Measurements from ENCODE around the gene MRPL17. TPM values are rescaled to one million over a fixed set of nuclear protein-coding genes. Genes with fewer than 3 reads are reported as not detected.

Gene MRPL17
- total RNA-seq, 1 experiment from 2014 or later, result 75.0 TPM

DNA sequence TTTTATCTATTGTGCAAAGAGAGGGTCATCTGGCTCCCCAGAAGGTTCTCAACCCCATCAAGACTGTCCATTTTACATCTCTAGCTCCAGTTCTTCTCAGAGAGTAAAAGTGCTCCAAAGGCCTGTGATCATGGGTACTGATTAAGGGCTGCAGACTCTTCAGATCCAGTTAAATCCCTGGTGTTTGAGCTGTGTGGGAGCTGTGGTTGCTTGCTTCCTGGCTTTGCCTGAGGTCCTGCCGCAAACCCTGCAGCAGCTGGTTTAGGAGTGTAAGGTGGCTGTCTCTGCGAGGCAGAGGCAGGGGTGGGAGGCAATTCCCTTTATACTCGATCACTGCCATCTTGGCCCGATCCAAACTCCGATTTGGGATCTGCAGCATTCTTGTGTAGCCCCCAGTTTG, 1.2 kb downstream of the MRPL17 start:
- ATAC-seq (no peak), DNase-seq (ENCODE audit: low read depth, low spot score) (no peak)
- H2AFZ ChIP-seq (ENCODE audit: low read depth, low read length, poor library complexity, severe bottlenecking), result no peak overlapping the region
- H3K9me3 ChIP-seq (ENCODE audit: control insufficient read depth in 1 of 2, insufficient read depth in 1 of 2, low read depth in 1 of 2, low read length in 2 of 2), result no peaks in the 10 kb centered on the region
- H3K4me2 ChIP-seq (ENCODE audit: low read length), result peak overlapping the region; percentile 94
- ChIA-PET POLR2A (no interaction called here), RAD21 (ENCODE audit: low non-redundant PET in 1 of 2, low total read pairs in 2 of 2, uncharacterized antibody in 2 of 2, unreplicated experiment in 2 of 2) (no interaction called here), CTCF (no interaction called here)
- peaks cover 13 to 14% of the 10 kb centered on the region in 2 experiments for H3K36me3 ChIP-seq (ENCODE audit: control insufficient read depth in 1 of 2, insufficient read depth in 2 of 2, low read length in 2 of 2)
- H3K27me3 ChIP-seq (ENCODE audit: insufficient read depth, low read length), result no peaks in the 10 kb centered on the region
- intact Hi-C loops (cut with micrococcal nuclease), result loop anchor here (2.0 kb wide), 1 partner anchor 77 kb away; no protein-coding TSS in a partner anchor
- H3K27ac ChIP-seq (ENCODE audit: low read depth, low read length), result no peak overlapping the region; the same call in 1 of the 2 replicates
- no TSS peak for BruUV-seq (replicated peaks)
- H3K4me3 ChIP-seq (replicated peaks in 1 of 2; ENCODE audit: low read depth in 1 of 2, low read length in 2 of 2), result peak overlapping the region; percentile 71 to 92
- peaks cover 7 to 15% of the 10 kb centered on the region in 2 experiments; a peak in 3 of 4 replicates for H3K4me1 ChIP-seq (ENCODE audit: control insufficient read depth in 1 of 2, insufficient read depth in 2 of 2, low read length in 2 of 2)
- H3K9ac ChIP-seq (ENCODE audit: low read length), result peak overlapping the region; percentile 98
- peaks cover 26% of the 10 kb centered on the region for H3K79me2 ChIP-seq (ENCODE audit: insufficient read depth, low read length)
- H4K20me1 ChIP-seq (ENCODE audit: insufficient read depth), result no peaks in the 10 kb centered on the region
- TF ChIP-seq EZH2 (IDR thresholded peaks at IDR 0.05), result no peak
- TF ChIP-seq POLR2AphosphoS5 (IDR thresholded peaks at IDR 0.05; ENCODE audit: low read depth, low read length), result no peak
- no peak for TF ChIP-seq SRF (IDR thresholded peaks at IDR 0.05; ENCODE audit: low read depth)
- TF ChIP-seq TCF7L2 (IDR thresholded peaks at IDR 0.05; ENCODE audit: borderline replicate concordance, extremely low read depth, insufficient read depth, insufficient read length), result no peak
- TF ChIP-seq, protein P1, sequence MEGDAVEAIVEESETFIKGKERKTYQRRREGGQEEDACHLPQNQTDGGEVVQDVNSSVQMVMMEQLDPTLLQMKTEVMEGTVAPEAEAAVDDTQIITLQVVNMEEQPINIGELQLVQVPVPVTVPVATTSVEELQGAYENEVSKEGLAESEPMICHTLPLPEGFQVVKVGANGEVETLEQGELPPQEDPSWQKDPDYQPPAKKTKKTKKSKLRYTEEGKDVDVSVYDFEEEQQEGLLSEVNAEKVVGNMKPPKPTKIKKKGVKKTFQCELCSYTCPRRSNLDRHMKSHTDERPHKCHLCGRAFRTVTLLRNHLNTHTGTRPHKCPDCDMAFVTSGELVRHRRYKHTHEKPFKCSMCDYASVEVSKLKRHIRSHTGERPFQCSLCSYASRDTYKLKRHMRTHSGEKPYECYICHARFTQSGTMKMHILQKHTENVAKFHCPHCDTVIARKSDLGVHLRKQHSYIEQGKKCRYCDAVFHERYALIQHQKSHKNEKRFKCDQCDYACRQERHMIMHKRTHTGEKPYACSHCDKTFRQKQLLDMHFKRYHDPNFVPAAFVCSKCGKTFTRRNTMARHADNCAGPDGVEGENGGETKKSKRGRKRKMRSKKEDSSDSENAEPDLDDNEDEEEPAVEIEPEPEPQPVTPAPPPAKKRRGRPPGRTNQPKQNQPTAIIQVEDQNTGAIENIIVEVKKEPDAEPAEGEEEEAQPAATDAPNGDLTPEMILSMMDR (IDR thresholded peaks at IDR 0.05 in 2 of 3, conservative IDR thresholded peaks at IDR 0.05 in 1 of 3; ENCODE audit: borderline replicate concordance in 1 of 3, insufficient read depth in 1 of 3, low read depth in 2 of 3, low read length in 2 of 3), result no peak
- no peak for TF ChIP-seq CEBPB (IDR thresholded peaks at IDR 0.05; ENCODE audit: low read depth)
- TF ChIP-seq, protein P2, sequence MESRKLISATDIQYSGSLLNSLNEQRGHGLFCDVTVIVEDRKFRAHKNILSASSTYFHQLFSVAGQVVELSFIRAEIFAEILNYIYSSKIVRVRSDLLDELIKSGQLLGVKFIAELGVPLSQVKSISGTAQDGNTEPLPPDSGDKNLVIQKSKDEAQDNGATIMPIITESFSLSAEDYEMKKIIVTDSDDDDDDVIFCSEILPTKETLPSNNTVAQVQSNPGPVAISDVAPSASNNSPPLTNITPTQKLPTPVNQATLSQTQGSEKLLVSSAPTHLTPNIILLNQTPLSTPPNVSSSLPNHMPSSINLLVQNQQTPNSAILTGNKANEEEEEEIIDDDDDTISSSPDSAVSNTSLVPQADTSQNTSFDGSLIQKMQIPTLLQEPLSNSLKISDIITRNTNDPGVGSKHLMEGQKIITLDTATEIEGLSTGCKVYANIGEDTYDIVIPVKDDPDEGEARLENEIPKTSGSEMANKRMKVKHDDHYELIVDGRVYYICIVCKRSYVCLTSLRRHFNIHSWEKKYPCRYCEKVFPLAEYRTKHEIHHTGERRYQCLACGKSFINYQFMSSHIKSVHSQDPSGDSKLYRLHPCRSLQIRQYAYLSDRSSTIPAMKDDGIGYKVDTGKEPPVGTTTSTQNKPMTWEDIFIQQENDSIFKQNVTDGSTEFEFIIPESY (IDR thresholded peaks at IDR 0.05; ENCODE audit: extremely low read depth, insufficient replicate concordance, low read length), result no peak
- TF ChIP-seq EZH2phosphoT487 (IDR thresholded peaks at IDR 0.05; ENCODE audit: borderline replicate concordance), result no peak
- TF ChIP-seq POLR2A (IDR thresholded peaks at IDR 0.05; ENCODE audit: borderline replicate concordance, extremely low read depth, insufficient read depth, insufficient read length), result no peak
- TF ChIP-seq JUND (IDR thresholded peaks at IDR 0.05), result no peak
- TF ChIP-seq FOSL1 (IDR thresholded peaks at IDR 0.05; ENCODE audit: low read depth), result no peak
- no peak for TF ChIP-seq RAD21 (IDR thresholded peaks at IDR 0.05; ENCODE audit: low read depth)
- H3K9me2 ChIP-seq (ENCODE audit: insufficient read depth), result no peaks in the 10 kb centered on the region
